PC-3 (cell line): ENCODE data around the gene ATAD3A. TPM values are rescaled to one million over a fixed set of nuclear protein-coding genes. Genes with fewer than 3 reads are reported as not detected.
A peak's percentile ranks its signal among the peaks of the same experiment; 100 is the strongest.
"Not testable (repeated sequence)": the region's sequence is repeated elsewhere in the genome, so short reads cannot be mapped to it uniquely, and the experiment has no call there.

Experiments used
- ATAC-seq: fragments of 200-7000 bp; cut with Tn5 transposase; 2 replicates; pipeline ENCODE4 v1.9.1; 2020; ENCODE audit warnings: mild to moderate bottlenecking, moderate library complexity
- BruUV-seq: library from RNA; stranded (reverse); fragments of 400-500 nt; replicated peaks from 2 replicates; lab custom pipeline; 2021; lab: Mats Ljungman, UMichigan
- CTCF ChIA-PET: fragments of 300-600 bp; sonication (Branson Sonifier 250); formaldehyde crosslinking; loops from one replicate; lab custom pipeline; 2022; ENCODE audit warnings: antibody characterized with exemption; lab: Charles Lee
- POLR2A ChIA-PET: fragments of 300-600 bp; sonication (Branson Sonifier 250); formaldehyde crosslinking; loops from one replicate; lab custom pipeline; 2022; ENCODE audit warnings: antibody characterized with exemption; ENCODE audit not compliant: unreplicated experiment; lab: Charles Lee
- DNase-seq: peaks from one replicate; pipeline ENCODE4 v3.0.0-alpha.2; 2015
- H2AFZ ChIP-seq: fragments of 300-600 bp; sonication (generic); 2 replicates; pipeline ENCODE4 v1.6.0; 2016; ENCODE audit warnings: antibody characterized with exemption, low read length
- H3F3A ChIP-seq: fragments of 300-600 bp; sonication (generic); one replicate; pipeline ENCODE4 v1.6.0; 2017; ENCODE audit warnings: antibody characterized with exemption, low read length, control low read depth, mild to moderate bottlenecking; ENCODE audit not compliant: unreplicated experiment
- H3K27ac ChIP-seq: fragments of 300-600 bp; sonication (generic); 2 replicates; pipeline ENCODE4 v1.5.1; 2016; ENCODE audit warnings: mild to moderate bottlenecking, low read length
- H3K27me3 ChIP-seq: fragments of 300-600 bp; sonication (generic); 2 replicates; pipeline ENCODE4 v1.6.1; 2016; ENCODE audit warnings: low read length, mixed read lengths
- H3K36me3 ChIP-seq: fragments of 300-600 bp; sonication (generic); 2 replicates; pipeline ENCODE4 v1.6.1; 2016; ENCODE audit warnings: low read depth, mixed run types, low read length, mixed read lengths
- H3K4me1 ChIP-seq: fragments of 300-600 bp; sonication (generic); 2 replicates; pipeline ENCODE4 v1.5.1; 2016; ENCODE audit warnings: low read length; ENCODE audit not compliant: insufficient read depth
- H3K4me2 ChIP-seq: fragments of 300-600 bp; sonication (generic); 2 replicates; pipeline ENCODE4 v1.6.0; 2016; ENCODE audit warnings: low read length
- H3K4me3 ChIP-seq: fragments of 300-600 bp; sonication (generic); 2 replicates; pipeline ENCODE4 v1.5.1; 2016; ENCODE audit warnings: mild to moderate bottlenecking, low read length, mixed read lengths
- H3K79me2 ChIP-seq: fragments of 300-600 bp; sonication (generic); 2 replicates; pipeline ENCODE4 v1.6.1; 2017; ENCODE audit warnings: low read length, mixed read lengths
- H3K9ac ChIP-seq: fragments of 300-600 bp; sonication (generic); 2 replicates; pipeline ENCODE4 v1.6.0; 2016; ENCODE audit warnings: mild to moderate bottlenecking, low read length
- H3K9me2 ChIP-seq: fragments of 300-600 bp; sonication (generic); replicated peaks from 2 replicates; pipeline ENCODE4 v1.6.1; 2016; ENCODE audit warnings: mixed run types, low read length, mixed read lengths
- H3K9me3 ChIP-seq: fragments of 300-600 bp; sonication (generic); 2 replicates; pipeline ENCODE4 v1.6.1; 2016; ENCODE audit warnings: low read length, mixed read lengths
- H4K20me1 ChIP-seq: fragments of 300-600 bp; sonication (generic); 2 replicates; pipeline ENCODE4 v1.6.1; 2016; ENCODE audit warnings: low read length, mixed read lengths
- CTCF ChIP-seq: fragments of 300-600 bp; sonication (generic); conservative IDR thresholded peaks from 2 replicates; pipeline ENCODE4 v1.5.1; 2017; ENCODE audit warnings: antibody characterized with exemption, low read depth, mild to moderate bottlenecking, low read length
- EZH2 ChIP-seq: fragments of 300-600 bp; sonication (generic); IDR thresholded peaks from one replicate; pipeline ENCODE4 v1.6.1; 2017; ENCODE audit warnings: antibody characterized with exemption, mild to moderate bottlenecking, low read length; ENCODE audit not compliant: unreplicated experiment
- EZH2phosphoT487 ChIP-seq: fragments of 300-600 bp; sonication (generic); IDR thresholded peaks from 2 replicates; pipeline ENCODE4 v1.6.1; 2018; ENCODE audit warnings: mild to moderate bottlenecking, antibody characterized with exemption, low read length, borderline replicate concordance
- intact Hi-C: fragments of 100-400 bp; cut with micrococcal nuclease; formaldehyde crosslinking; loops from 2 replicates; pipeline ENCODE4 v1.9.0; 2023
- total RNA-seq: library from RNA; depleted of rRNA; stranded (reverse); fragments of >200 nt; gene quantifications from 2 replicates; pipeline ENCODE4 v1.2.3, GENCODE V29; 2014

Gene ATAD3A
- total RNA-seq, 1 experiment from 2014 or later, result 186 TPM

- Histone ChIP-seq H3K4me1 (peaks cover 9% of the 10 kb centered on the region), H3K79me2 (peaks cover 46% of the 10 kb centered on the region), H3K9ac (peak overlapping the region; percentile 95), H4K20me1 (peaks cover 5% of the 10 kb centered on the region; the same call in 1 of the 2 replicates), H3K9me3 (no peaks in the 10 kb centered on the region), H2AFZ (peak overlapping the region; percentile 82), H3K27me3 (no peaks in the 10 kb centered on the region), H3K9me2 (no peaks in the 10 kb centered on the region), H3K4me3 (peak overlapping the region; percentile 91), H3K36me3 (peaks cover 8% of the 10 kb centered on the region), H3K4me2 (peak overlapping the region; percentile 88), H3F3A (no peaks in the 10 kb centered on the region), H3K27ac (peak overlapping the region; percentile 85)
- ATAC-seq (no peak), DNase-seq (peak; percentile 58)
- ChIA-PET POLR2A (interaction anchor here (0.6 kb wide), 1 partner anchor 103 kb away, joined by 3 read pairs; no protein-coding TSS in a partner anchor), CTCF (no interaction called here)
- TF ChIP-seq CTCF (no peak), EZH2phosphoT487 (no peak), EZH2 (no peak)
- TSS peak; percentile 94 for BruUV-seq
- intact Hi-C loops, result loop anchor here (1.0 kb wide), 1 partner anchor 40 kb away; the partner anchor contains the start of gene ATAD3B
These were observed 940 bp upstream of the ATAD3A start for GRCh38 chr1:1510912-1511532.

DNA sequence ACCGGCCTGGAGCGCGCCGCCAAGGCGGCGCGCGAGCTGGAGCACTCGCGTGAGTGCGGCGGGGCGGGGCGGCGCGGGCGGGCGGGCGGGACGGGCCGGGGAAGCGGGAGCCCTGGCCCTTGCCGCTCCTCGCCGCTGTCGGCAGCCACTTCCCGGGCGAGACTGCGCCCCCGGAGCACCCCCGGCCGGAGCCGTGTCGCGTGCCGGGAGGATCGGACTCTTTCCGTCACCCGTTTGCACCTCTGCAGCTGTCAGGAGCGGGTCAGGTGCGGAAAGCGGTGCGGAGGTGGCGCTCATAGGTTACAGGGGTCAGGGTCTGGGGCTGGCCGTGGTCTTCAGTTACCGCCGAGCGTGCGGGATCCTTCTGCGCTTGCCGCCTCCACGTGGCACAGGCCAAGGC is 463 bp downstream of the ATAD3A start:
- DNase-seq, BruUV-seq, H3F3A ChIP-seq, H3K9me2 ChIP-seq, H3K9me3 ChIP-seq, H3K4me1 ChIP-seq, POLR2A ChIA-PET, intact Hi-C loops, CTCF ChIA-PET, H3K27ac ChIP-seq, H4K20me1 ChIP-seq, H3K27me3 ChIP-seq, H2AFZ ChIP-seq: not testable (repeated sequence)
- Histone ChIP-seq H3K79me2 (peaks cover 50% of the 10 kb centered on the region), H3K4me3 (peak overlapping the region; percentile 91), H3K9ac (peak overlapping the region; percentile 95), H3K4me2 (peak overlapping the region; percentile 82), H3K36me3 (peaks cover 13% of the 10 kb centered on the region)
- ATAC-seq, result peak; percentile 12

DNA sequence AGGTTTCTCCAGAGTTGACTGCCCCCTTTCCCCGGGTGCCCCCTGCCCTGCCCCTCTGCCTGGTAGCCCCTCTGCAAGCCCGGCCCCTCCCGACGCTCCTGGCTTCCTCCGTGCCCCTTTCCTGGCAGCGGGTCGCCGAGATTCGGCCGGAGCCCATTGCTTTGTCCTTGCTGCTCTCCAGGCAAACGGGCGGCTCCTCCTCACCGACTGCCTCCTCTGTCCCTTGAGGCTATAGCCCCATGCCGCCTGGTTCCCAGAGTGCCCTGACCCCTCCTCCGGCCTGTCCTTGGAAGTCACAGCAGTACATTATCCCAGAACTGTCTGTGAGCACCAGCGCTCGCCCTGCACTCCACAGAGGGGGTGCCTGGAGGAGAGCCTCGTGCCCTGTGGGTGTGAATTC is 1.7 kb downstream of the ATAD3A start:
- Histone ChIP-seq H3K9ac (peak overlapping the region; percentile 95), H3K4me3 (peak overlapping the region; percentile 91), H3K36me3 (peaks cover 20% of the 10 kb centered on the region), H3K4me2 (peak overlapping the region; percentile 81), H3K79me2 (peaks cover 50% of the 10 kb centered on the region)
- H3K27ac ChIP-seq, H4K20me1 ChIP-seq, intact Hi-C loops, H3K4me1 ChIP-seq, H3F3A ChIP-seq, CTCF ChIA-PET, H3K27me3 ChIP-seq, H2AFZ ChIP-seq, H3K9me3 ChIP-seq, H3K9me2 ChIP-seq, DNase-seq, BruUV-seq, POLR2A ChIA-PET: not testable (repeated sequence)
- peak; percentile 2 for ATAC-seq

DNA sequence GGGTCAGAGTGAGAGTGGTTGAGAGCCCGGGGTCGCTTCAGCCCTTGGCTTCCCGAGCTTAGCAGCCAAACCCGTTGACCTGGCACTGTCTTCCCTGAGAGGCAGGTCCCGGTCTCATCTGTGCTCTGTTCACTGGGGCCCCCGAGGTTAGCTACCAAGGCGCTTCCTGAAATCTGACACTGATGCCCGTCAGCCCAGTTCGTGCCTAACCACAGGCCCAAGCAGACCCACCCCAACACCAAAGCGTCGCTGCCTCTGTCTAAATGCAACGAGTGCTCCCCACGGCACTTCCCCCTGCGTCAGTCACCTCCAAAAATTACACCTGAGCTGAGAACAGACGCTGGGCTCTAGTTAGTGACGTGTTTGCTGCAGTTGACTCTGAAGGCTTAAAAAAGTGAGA is 2.4 kb downstream of the ATAD3A start:
- H3K4me1 ChIP-seq, H3K9me3 ChIP-seq, H2AFZ ChIP-seq, POLR2A ChIA-PET, BruUV-seq, intact Hi-C loops, H3K27ac ChIP-seq, H4K20me1 ChIP-seq, H3K27me3 ChIP-seq, H3F3A ChIP-seq, H3K9ac ChIP-seq, CTCF ChIA-PET, H3K9me2 ChIP-seq: not testable (repeated sequence)
- H3K79me2 ChIP-seq, result peaks cover 50% of the 10 kb centered on the region
- peak overlapping the region; percentile 91 for H3K4me3 ChIP-seq
- ATAC-seq, result peak; percentile 27
- H3K4me2 ChIP-seq, result peak overlapping the region; percentile 81
- peak; percentile 33 for DNase-seq
- H3K36me3 ChIP-seq, result peaks cover 20% of the 10 kb centered on the region

GRCh38 chr1:1516923-1517322 is 5.0 kb downstream of the ATAD3A start:
- POLR2A ChIA-PET, H3K9me2 ChIP-seq, H3K27ac ChIP-seq, H3F3A ChIP-seq, H3K4me2 ChIP-seq, H3K4me3 ChIP-seq, H3K27me3 ChIP-seq, H3K9me3 ChIP-seq, intact Hi-C loops, H3K9ac ChIP-seq, CTCF ChIA-PET, BruUV-seq, H3K4me1 ChIP-seq, DNase-seq, H4K20me1 ChIP-seq, H2AFZ ChIP-seq, ATAC-seq: not testable (repeated sequence)
- peaks cover 32% of the 10 kb centered on the region for H3K36me3 ChIP-seq
- peaks cover 38% of the 10 kb centered on the region for H3K79me2 ChIP-seq
